Measurements from ENCODE around the gene SETD4.

The SETD4 gene

GRCh38 chr21:36048357-36048756 is 12.0 kb downstream of the SETD4 start:
- DNase-seq (ENCODE audit: low spot score) (no peak), FAIRE-seq (no peak)

GRCh38 chr21:36047139-36047538 is 13.2 kb downstream of the SETD4 start:
- FAIRE-seq (no peak), DNase-seq (ENCODE audit: low spot score) (no peak)

- no peak for DNase-seq (ENCODE audit: low spot score)
- no peak for FAIRE-seq
Observed at GRCh38 chr21:36045993-36046392, 14.3 kb downstream of the SETD4 start.

- no peak for FAIRE-seq
- DNase-seq (ENCODE audit: low spot score) = no peak
Observed at GRCh38 chr21:36044056-36044455, 16.3 kb downstream of the SETD4 start.

- DNase-seq (ENCODE audit: low spot score) (no peak), FAIRE-seq (no peak)
Observed at GRCh38 chr21:36041910-36042309, 18.4 kb downstream of the SETD4 start.

- DNase-seq (ENCODE audit: low spot score) (no peak), FAIRE-seq (no peak)
Observed at GRCh38 chr21:36040389-36040788, 19.9 kb downstream of the SETD4 start.

GRCh38 chr21:36039861-36040260 is 20.5 kb downstream of the SETD4 start:
- FAIRE-seq (no peak), DNase-seq (ENCODE audit: low spot score) (no peak)

GRCh38 chr21:36038701-36039497 is 21.4 kb downstream of the SETD4 start:
- no peak for FAIRE-seq

GRCh38 chr21:36035381-36035791 is 24.9 kb downstream of the SETD4 start:
- no peak for FAIRE-seq
- DNase-seq (ENCODE audit: low spot score) = no peak

More at GRCh38 chr21:36038701-36039497, 21.4 kb downstream of the SETD4 start:
- no peak for DNase-seq (ENCODE audit: low spot score)

GRCh38 chr21:36034211-36034913 is 26.0 kb downstream of the SETD4 start:
- no peak for DNase-seq (ENCODE audit: low spot score)
- no peak for FAIRE-seq

- no peak for FAIRE-seq
- DNase-seq (ENCODE audit: low spot score) = no peak
Observed at GRCh38 chr21:36032647-36033406, 27.5 kb downstream of the SETD4 start.

GRCh38 chr21:36030581-36031189 is 29.6 kb downstream of the SETD4 start:
- FAIRE-seq (no peak), DNase-seq (ENCODE audit: low spot score) (no peak)

- no peak for FAIRE-seq
- DNase-seq (ENCODE audit: low spot score) = no peak
Observed at GRCh38 chr21:36029309-36029708, 31.0 kb downstream of the SETD4 start.

GRCh38 chr21:36028127-36029069 is 31.9 kb downstream of the SETD4 start:
- FAIRE-seq (no peak), DNase-seq (ENCODE audit: low spot score) (peak; percentile 66)

GRCh38 chr21:36027347-36027746 is 33.0 kb downstream of the SETD4 start:
- FAIRE-seq = no peak

GRCh38 chr21:36024782-36025181 is 35.5 kb downstream of the SETD4 start:
- DNase-seq (ENCODE audit: low spot score) (no peak), FAIRE-seq (no peak)

More at GRCh38 chr21:36027347-36027746, 33.0 kb downstream of the SETD4 start:
- no peak for DNase-seq (ENCODE audit: low spot score)

GRCh38 chr21:36023092-36023480 is 37.2 kb downstream of the SETD4 start:
- DNase-seq (ENCODE audit: low spot score) (no peak), FAIRE-seq (no peak)

GRCh38 chr21:36022427-36023091 is 37.8 kb downstream of the SETD4 start:
- no peak for DNase-seq (ENCODE audit: low spot score)
- FAIRE-seq = no peak

GRCh38 chr21:36021251-36021837 is 39.0 kb downstream of the SETD4 start:
- DNase-seq (ENCODE audit: low spot score) (no peak), FAIRE-seq (no peak)
